NCI-H2029 treated with DMSO at 0.1 percent for 48 hours (cell line): ENCODE measurements around the gene POU5F2.

Experiments
- DNase-seq: peaks from one replicate; lab custom pipeline; 2025; lab: John Stamatoyannopoulos, UW

The POU5F2 gene

DNA sequence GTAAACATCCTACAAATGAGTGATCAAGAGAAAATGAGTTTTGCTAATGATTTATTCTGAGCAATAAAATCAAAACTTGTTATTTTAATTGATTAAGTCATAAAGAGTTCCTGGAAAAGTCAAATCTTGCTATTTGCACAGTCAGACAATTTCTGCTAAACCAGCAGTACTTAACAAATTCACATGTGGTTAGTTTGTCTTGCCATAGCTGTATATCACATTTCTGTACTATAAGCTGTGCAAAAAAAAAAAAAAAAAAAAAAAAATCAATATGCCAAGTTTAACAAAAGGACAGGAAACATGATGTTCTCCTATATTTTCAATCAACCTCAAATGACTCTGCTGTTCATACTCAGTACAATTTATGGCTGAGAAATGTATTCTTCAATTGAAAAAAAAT, 24.9 kb downstream of the POU5F2 start:
- no peak for DNase-seq

DNA sequence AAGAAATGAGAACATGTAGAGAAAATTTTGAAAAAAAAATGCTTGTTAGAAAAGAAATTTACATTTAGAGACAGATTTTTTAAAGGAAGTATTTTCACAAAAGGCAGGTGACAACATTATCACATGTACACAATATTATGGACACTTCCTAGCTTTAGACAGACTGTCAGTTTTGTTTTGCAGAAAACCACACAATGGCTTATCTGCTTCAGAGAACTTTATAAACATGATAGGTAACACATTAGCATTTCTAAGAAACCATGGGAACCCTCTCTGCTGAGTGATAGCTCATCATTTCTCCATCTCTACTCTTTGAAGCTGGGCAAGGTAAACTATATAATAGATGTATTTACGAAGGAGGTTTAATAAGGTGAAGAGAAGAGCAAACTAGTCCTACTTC, 25.6 kb downstream of the POU5F2 start:
- DNase-seq = no peak

DNA sequence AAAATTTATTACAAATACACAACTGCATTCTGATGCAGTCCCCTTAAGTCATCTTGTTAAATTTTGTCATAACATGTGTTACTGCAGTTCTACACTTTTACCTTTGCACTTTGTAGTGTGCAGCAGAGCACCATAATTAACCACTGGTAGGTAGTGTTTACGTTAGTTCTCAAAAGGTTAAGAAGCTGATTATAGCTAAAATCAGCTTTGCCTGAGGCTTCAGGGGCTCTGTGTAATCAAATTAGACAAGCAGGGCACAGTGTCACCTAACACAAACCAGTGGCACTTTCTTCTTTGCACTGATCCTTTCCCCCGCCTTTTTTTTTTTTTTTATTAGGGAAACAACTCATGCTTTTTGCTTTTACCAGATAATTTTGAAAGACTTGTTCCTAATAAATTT, 26.1 kb downstream of the POU5F2 start:
- no peak for DNase-seq

DNA sequence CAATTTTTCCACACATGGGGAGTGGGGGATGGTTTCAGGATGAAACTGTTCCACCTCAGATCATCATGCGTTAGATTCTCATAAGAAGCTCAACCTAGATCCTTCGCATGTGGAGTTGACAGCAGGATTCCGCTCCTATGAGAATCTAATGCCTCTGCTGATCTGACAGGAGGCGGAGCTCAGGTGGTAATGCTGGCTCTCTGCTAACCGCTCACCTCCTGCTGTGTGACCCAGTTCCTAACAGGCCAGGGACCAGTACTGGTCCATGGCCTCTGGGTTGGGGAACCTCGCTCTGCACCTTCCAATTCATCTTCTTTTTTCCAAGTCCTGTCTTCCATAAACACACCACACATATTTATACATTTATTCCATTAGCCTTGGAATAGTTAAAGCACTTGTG, 33.0 kb downstream of the POU5F2 start:
- DNase-seq = no peak

DNA sequence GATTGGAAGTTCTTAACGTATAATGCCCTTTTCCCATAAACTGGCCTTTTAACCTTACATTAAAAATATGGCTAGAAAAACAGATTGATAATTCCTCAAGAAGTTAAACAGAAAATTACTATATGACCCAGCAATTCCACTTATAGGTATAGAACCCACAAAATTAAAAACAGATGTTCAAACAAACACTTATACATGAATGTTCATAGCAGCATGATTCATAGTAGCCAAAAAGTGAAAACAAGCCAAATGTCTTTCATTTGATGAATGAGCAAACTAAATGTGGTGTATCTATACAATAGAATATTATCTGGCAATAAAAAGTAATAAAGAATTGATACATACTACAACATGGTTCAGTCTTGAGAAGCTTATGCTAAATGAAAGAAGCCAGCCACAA, 35.5 kb downstream of the POU5F2 start:
- DNase-seq = no peak

DNA sequence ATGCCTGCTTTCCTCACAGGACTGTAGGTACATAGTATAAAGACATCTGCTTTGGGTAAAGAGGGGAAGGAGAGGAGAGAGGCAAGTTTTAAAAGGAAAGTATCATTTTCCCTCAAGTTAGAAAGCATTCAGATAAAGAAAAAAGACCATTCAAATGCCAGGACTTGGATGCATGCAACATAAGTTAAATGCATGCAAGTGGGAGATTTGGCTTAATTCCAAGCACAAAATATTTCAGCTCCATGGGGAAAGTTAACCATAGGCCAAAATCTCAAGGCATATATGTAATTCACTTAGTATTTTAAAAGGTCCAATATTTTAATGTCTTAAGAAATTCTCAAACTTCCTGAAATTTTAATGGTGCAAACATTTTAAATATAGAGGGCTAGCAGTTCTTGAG, 36.4 kb downstream of the POU5F2 start:
- no peak for DNase-seq

DNA sequence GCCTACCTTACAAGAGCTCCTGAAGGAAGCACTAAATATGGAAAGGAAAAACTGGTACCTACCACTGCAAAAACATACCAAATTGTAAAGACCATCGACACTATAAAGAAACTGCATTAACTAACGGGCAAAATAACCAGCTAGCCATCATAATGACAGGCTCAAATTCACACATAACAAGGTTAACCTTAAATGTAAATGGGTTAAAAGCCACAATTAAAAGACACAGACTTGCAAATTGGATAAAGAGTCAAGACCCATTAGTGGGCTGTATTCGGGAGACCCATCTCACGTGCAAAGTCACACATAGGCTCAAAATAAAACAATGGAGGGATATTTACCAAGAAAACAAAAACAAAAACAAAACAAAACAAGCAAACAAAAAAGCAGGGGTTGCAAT, 49.4 kb downstream of the POU5F2 start:
- no peak for DNase-seq
